Adrenal gland (tissue), 12 donors: ENCODE measurements around the gene ANAPC2. TPM values are rescaled to one million over a fixed set of nuclear protein-coding genes. Genes with fewer than 3 reads are reported as not detected.
A peak's percentile ranks its signal among the peaks of the same experiment; 100 is the strongest.

Experiments
- DNase-seq, 7 donors: peaks; one replicate each; pipeline ENCODE4 v3.0.0-alpha.2; 2019 to 2020
- H3K27ac ChIP-seq, 5 donors: fragments of 200-600 bp; sonication (generic) in 4 of 5; 1 replicate in 3 of 5; 2 replicates in 2 of 5; pipeline versions ENCODE4 v1.5.1 to v1.8.0; 2016 to 2020; ENCODE audit warnings: mild to moderate bottlenecking in 1 of 5
- H3K27me3 ChIP-seq: fragments of 200-600 bp; 2 replicates; pipeline ENCODE4 v1.8.0; 2021
- H3K36me3 ChIP-seq, 2 donors: fragments of 200-600 bp; replicated peaks in 1 of 2; 1 replicate in 1 of 2; 2 replicates in 1 of 2; pipeline versions ENCODE4 v1.5.1 to v1.8.0; 2018 to 2022
- H3K4me1 ChIP-seq, 2 donors: fragments of 200-600 bp; replicated peaks in 1 of 2; 1 replicate in 1 of 2; 2 replicates in 1 of 2; pipeline versions ENCODE4 v1.5.1 to v1.8.0; 2018 to 2021
- H3K4me3 ChIP-seq, 4 donors: fragments of 200-600 bp; sonication (generic) in 3 of 4; one replicate each; pipeline ENCODE4 v1.5.1; 2016 to 2018
- H3K9me3 ChIP-seq, 3 donors: fragments of 200-600 bp; sonication (generic) in 1 of 3; replicated peaks in 1 of 3; 1 replicate in 2 of 3; 2 replicates in 1 of 3; pipeline versions ENCODE4 v1.5.1 to v1.8.0; 2016 to 2021
- CTCF ChIP-seq, 6 experiments: fragments of 450-650 bp in 4 of 6; fragments of 200-600 bp in 2 of 6; sonication (generic) in 1 of 6; IDR thresholded peaks; 1 replicate in 5 of 6; 2 replicates in 1 of 6; pipeline versions ENCODE4 v1.5.1 to v1.8.0; 2016 to 2021; ENCODE audit warnings: antibody characterized with exemption in 6 of 6, mild to moderate bottlenecking in 2 of 6, moderate library complexity in 1 of 6
- POLR2A ChIP-seq, 2 donors: fragments of 450-650 bp; IDR thresholded peaks; one replicate each; pipeline ENCODE4 v1.6.1; 2017; ENCODE audit warnings: antibody characterized with exemption in 2 of 2, mild to moderate bottlenecking in 2 of 2, moderate library complexity in 1 of 2
- WGBS, 4 donors: extraction: QIAGEN DNeasy Blood & Tissue Kit in 2 of 4; methylation state at CpG; one replicate each; pipeline versions ENCODE4 v1.1.5 to v1.1.7; 2013 to 2017; 5-methylcytosine and 5-hydroxymethylcytosine counted together
- intact Hi-C, 2 donors: fragments of 100-400 bp; cut with DNase I; formaldehyde crosslinking; loops; one replicate each; pipeline versions ENCODE4 v1.14.1 to v1.15.0; 2022 to 2023
- polyA plus RNA-seq, 3 donors: library from polyadenylated mRNA; stranded (reverse); fragments of 200-250 nt in 2 of 3; fragments of 350-450 nt in 1 of 3; fragmentation: Illumina TruSeq in 1 of 3; extraction: RNeasy Lipid Tissue Mini Kit (QIAGEN cat#74804) in 1 of 3; gene quantifications; one replicate each; pipeline ENCODE4 v1.2.3, GENCODE V29; 2013 to 2014
- total RNA-seq, 9 donors: library from RNA; depleted of rRNA in 4 of 9; stranded (reverse); fragments of >200 nt in 4 of 9; fragments of 120-200 nt in 1 of 9; fragmentation: NEBNext Ultra II Directional in 1 of 9; extraction: Animal tissue kit (Norgen Biotek cat#: 25700) in 1 of 9; gene quantifications; one replicate each; pipeline versions ENCODE4 v1.1.0 to v1.2.4, GENCODE V29; 2013 to 2023
- donor health status: healthy with polysubstance abuse.
- donor health status: Bipolar disorder and iron deficiency.
- donor health status: DM: yes; HTN: yes; CAD: no.
- donor health status: DM: no; HTN: no; CAD: no.
- donor health status: DM: no; HTN: no; CAD: no.
- donor health status: DM: yes; HTN: yes; CAD: no.

Gene ANAPC2
- total and polyA plus RNA-seq, 12 donors = 7.1 to 162 (median 32.0) TPM

- H3K4me1 ChIP-seq = peaks cover 0 to 4% of the 10 kb centered on the region in 2 donors
- WGBS, 4 donors = 2 to 10% (median 4%) methylated on average over 9 to 104 of the region's 104 CpGs
- no peaks in the 10 kb centered on the region for H3K36me3 ChIP-seq
- H3K27me3 ChIP-seq = peaks cover 85% of the 10 kb centered on the region
- no peak within 1 kb of the TSS for H3K4me3 ChIP-seq
- H3K27ac ChIP-seq = no peak within 1 kb of the TSS
- H3K9me3 ChIP-seq = no peaks in the 10 kb centered on the region
- TF ChIP-seq CTCF (IDR thresholded peaks at IDR 0.05) = no peak
- TF ChIP-seq POLR2A (IDR thresholded peaks at IDR 0.05) = no peak
- peak in 4 of 7 donors; percentile 35 to 61 (median 51) for DNase-seq
- intact Hi-C loops = no loop called here
Measured at GRCh38 chr9:137138722-137139467, 49.5 kb downstream of the ANAPC2 start, which contains the start of gene GRIN1. GRIN1 (plus strand) TSS chr9:137139154; CDS start chr9:137139487, 333 bp downstream.

GRCh38 chr9:137138058-137138721, 50.2 kb downstream of the ANAPC2 start:
- no peaks in the 10 kb centered on the region for H3K9me3 ChIP-seq

GRCh38 chr9:137136881-137137607, 51.3 kb downstream of the ANAPC2 start:
- TF ChIP-seq POLR2A (IDR thresholded peaks at IDR 0.05) = no peak
- no peak for TF ChIP-seq CTCF (IDR thresholded peaks at IDR 0.05)
- intact Hi-C loops = no loop called here
- 59 to 80% (median 65%) methylated on average over 15 to 23 of the region's 23 CpGs for WGBS, 4 donors

More at GRCh38 chr9:137138058-137138721, 50.2 kb downstream of the ANAPC2 start:
- Histone ChIP-seq H3K4me3 (no peak overlapping the region), H3K4me1 (peaks cover 0 to 4% of the 10 kb centered on the region in 2 donors), H3K27me3 (peaks cover 78% of the 10 kb centered on the region), H3K27ac (no peak overlapping the region), H3K36me3 (no peaks in the 10 kb centered on the region)
- WGBS, 4 donors = 5 to 7% (median 7%) methylated on average over 16 to 25 of the region's 25 CpGs
- no peak for DNase-seq
- TF ChIP-seq CTCF (IDR thresholded peaks at IDR 0.05) (no peak), POLR2A (IDR thresholded peaks at IDR 0.05) (no peak)
- intact Hi-C loops = no loop called here

More at GRCh38 chr9:137136881-137137607, 51.3 kb downstream of the ANAPC2 start:
- Histone ChIP-seq H3K36me3 (no peaks in the 10 kb centered on the region), H3K27ac (no peak overlapping the region), H3K4me3 (no peak overlapping the region), H3K9me3 (no peaks in the 10 kb centered on the region), H3K27me3 (peaks cover 67% of the 10 kb centered on the region), H3K4me1 (peaks cover 0 to 4% of the 10 kb centered on the region in 2 donors)
- DNase-seq = no peak
